Activated T-helper 1 cell treated with anti-CD3 and anti-CD28 coated beads, Interleukin-12 subunit alpha, Interleukin-12 subunit beta, Interleukin-2, Interleukin-4 antibody, amounts not matched to agents 30 ng/mL and 10 ng/mL and 1 ng/mL, durations not matched to agents 14 hours and 24 hours and 36 hours (primary cell): ENCODE results near the gene GALNT5. TPM values are rescaled to one million over a fixed set of nuclear protein-coding genes. Genes with fewer than 3 reads are reported as not detected.

ENCODE experiments used
- DNase-seq: peaks from one replicate; pipeline ENCODE4 v3.0.0; 2021; ENCODE audit warnings: low spot score
- H3K27ac Mint-ChIP-seq: one replicate; pipeline ENCODE4 v1.8.0; 2021; ENCODE audit warnings: mild to moderate bottlenecking, mixed read lengths
- H3K27me3 Mint-ChIP-seq: one replicate; pipeline ENCODE4 v1.8.0; 2022; ENCODE audit warnings: mild to moderate bottlenecking, moderate library complexity, mixed read lengths; ENCODE audit not compliant: insufficient read depth
- H3K36me3 Mint-ChIP-seq: one replicate; pipeline ENCODE4 v1.8.0; 2021; ENCODE audit warnings: low read depth, mixed read lengths
- H3K4me1 Mint-ChIP-seq: one replicate; pipeline ENCODE4 v1.8.0; 2021; ENCODE audit warnings: low read depth, mixed read lengths
- H3K4me3 Mint-ChIP-seq: one replicate; pipeline ENCODE4 v1.8.0; 2021; ENCODE audit warnings: mild to moderate bottlenecking, moderate library complexity, mixed read lengths
- H3K9me3 Mint-ChIP-seq: one replicate; pipeline ENCODE4 v1.8.0; 2021; ENCODE audit warnings: mixed read lengths
- intact Hi-C: fragments of 100-400 bp; cut with micrococcal nuclease; formaldehyde crosslinking; loops from one replicate; pipeline ENCODE4 v1.15.1; 2024
- total RNA-seq: library from RNA; stranded (reverse); gene quantifications from 2 replicates; pipeline ENCODE4 v1.2.3, GENCODE V29; 2022

Gene GALNT5
- total RNA-seq, 1 donor from 2014 or later = not detected

- no peaks in the 10 kb centered on the region for H3K4me1 Mint-ChIP-seq
- H3K4me3 Mint-ChIP-seq = no peak overlapping the region
- H3K27me3 Mint-ChIP-seq = peaks cover 39% of the 10 kb centered on the region
- H3K27ac Mint-ChIP-seq = no peak overlapping the region
- no peaks in the 10 kb centered on the region for H3K9me3 Mint-ChIP-seq
- DNase-seq = no peak
- no peaks in the 10 kb centered on the region for H3K36me3 Mint-ChIP-seq
- intact Hi-C loops = no loop called here
Measured at GRCh38 chr2:157231476-157231875, 26.0 kb upstream of the GALNT5 start.

- H3K27me3 Mint-ChIP-seq = peaks cover 32% of the 10 kb centered on the region
- H3K9me3 Mint-ChIP-seq = no peaks in the 10 kb centered on the region
- no peak overlapping the region for H3K27ac Mint-ChIP-seq
- intact Hi-C loops = no loop called here
- no peaks in the 10 kb centered on the region for H3K36me3 Mint-ChIP-seq
- no peak overlapping the region for H3K4me3 Mint-ChIP-seq
- no peak for DNase-seq
- H3K4me1 Mint-ChIP-seq = no peaks in the 10 kb centered on the region
Measured at GRCh38 chr2:157233506-157233905, 24.0 kb upstream of the GALNT5 start.

- Mint-ChIP-seq H3K9me3 (no peaks in the 10 kb centered on the region), H3K36me3 (no peaks in the 10 kb centered on the region), H3K4me3 (no peak overlapping the region), H3K27me3 (peaks cover 20% of the 10 kb centered on the region), H3K27ac (no peak overlapping the region), H3K4me1 (no peaks in the 10 kb centered on the region)
- intact Hi-C loops = no loop called here
- DNase-seq = no peak
Measured at GRCh38 chr2:157236404-157236803, 21.1 kb upstream of the GALNT5 start.

GRCh38 chr2:157238296-157238695 is 19.2 kb upstream of the GALNT5 start:
- peaks cover 13% of the 10 kb centered on the region for H3K27me3 Mint-ChIP-seq
- H3K4me1 Mint-ChIP-seq = no peaks in the 10 kb centered on the region
- H3K27ac Mint-ChIP-seq = no peak overlapping the region
- DNase-seq = no peak
- no peaks in the 10 kb centered on the region for H3K36me3 Mint-ChIP-seq
- no peak overlapping the region for H3K4me3 Mint-ChIP-seq
- intact Hi-C loops = no loop called here
- H3K9me3 Mint-ChIP-seq = no peaks in the 10 kb centered on the region

DNA sequence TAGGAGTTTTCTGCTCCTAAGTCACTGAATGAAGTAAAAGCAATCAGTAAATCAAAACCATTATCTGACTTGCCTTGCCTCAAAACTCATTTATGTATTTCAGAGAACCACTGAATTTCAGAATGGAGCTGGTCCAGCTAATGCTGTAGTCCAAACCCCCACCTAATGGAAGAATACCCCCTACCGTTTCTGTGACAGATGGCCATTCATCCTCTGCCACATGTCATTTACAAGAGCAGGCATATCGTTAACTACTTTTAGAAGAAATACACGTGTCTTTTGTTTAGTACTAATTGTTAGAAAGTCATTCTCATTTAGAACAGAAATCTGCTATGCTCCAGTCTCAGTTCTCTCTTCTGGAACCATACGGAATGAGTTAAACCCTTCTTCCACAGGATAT is 12.8 kb upstream of the GALNT5 start:
- no peaks in the 10 kb centered on the region for H3K36me3 Mint-ChIP-seq
- H3K4me1 Mint-ChIP-seq = peaks cover 15% of the 10 kb centered on the region
- DNase-seq = no peak
- H3K4me3 Mint-ChIP-seq = no peak overlapping the region
- no peak overlapping the region for H3K27ac Mint-ChIP-seq
- H3K9me3 Mint-ChIP-seq = no peaks in the 10 kb centered on the region
- H3K27me3 Mint-ChIP-seq = peaks cover 3% of the 10 kb centered on the region
- intact Hi-C loops = no loop called here

- Mint-ChIP-seq H3K36me3 (no peaks in the 10 kb centered on the region), H3K4me3 (no peak overlapping the region), H3K4me1 (peaks cover 15% of the 10 kb centered on the region), H3K27ac (no peak overlapping the region), H3K9me3 (no peaks in the 10 kb centered on the region), H3K27me3 (peaks cover 1% of the 10 kb centered on the region)
- DNase-seq = no peak
- intact Hi-C loops = no loop called here
Measured at GRCh38 chr2:157245144-157245840, 12.2 kb upstream of the GALNT5 start.

DNA sequence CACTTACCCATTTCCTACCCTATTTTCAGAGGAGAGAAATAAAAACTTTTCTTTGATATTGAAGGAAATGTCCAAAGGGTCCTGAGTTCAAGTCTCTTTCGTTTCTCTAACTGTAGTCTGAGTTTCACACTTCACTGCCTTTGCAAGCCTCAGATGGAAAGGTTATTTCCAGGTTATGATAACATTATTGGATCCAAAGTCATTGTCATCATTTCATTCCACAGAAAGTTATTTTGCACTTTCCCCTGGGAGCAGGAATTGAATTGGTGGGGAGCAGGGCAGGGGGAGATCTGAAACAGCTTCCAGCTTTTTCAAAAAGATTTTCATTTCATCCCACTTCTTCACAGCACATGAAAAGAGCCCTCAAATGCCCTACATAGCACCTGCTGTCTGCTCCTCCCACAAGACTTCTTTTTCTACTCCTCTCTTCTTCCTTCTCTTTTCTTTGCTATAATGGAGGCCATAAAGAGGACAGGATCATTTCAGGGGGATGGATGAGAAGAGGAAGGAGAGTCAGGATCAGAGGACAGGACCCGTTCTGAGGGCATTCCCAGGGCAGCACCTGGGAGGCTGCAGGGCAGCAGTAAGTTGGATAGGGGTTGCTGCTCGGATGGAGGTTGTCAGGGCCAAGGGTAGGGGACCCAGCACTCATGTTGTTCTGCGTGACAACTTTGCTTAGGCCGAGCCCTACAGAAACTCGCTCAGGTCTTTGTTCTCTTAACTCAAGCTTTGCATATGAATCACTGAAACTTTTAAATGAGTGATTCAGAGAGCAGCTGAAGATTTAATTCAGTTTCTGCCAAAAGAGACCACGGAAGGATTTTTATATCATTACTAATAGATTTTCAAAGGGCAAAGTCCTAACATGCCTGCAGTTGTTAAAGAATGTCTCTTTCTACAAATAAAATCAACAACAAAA is 11.4 kb upstream of the GALNT5 start:
- Mint-ChIP-seq H3K27me3 (peaks cover 1% of the 10 kb centered on the region), H3K36me3 (no peaks in the 10 kb centered on the region), H3K4me3 (no peak overlapping the region), H3K4me1 (peaks cover 15% of the 10 kb centered on the region), H3K9me3 (no peaks in the 10 kb centered on the region), H3K27ac (no peak overlapping the region)
- intact Hi-C loops = loop anchor here (1.0 to 2.0 kb wide), 3 partner anchors 10 to 25 kb away; no protein-coding TSS in a partner anchor
- DNase-seq = no peak

GRCh38 chr2:157246765-157247407 is 10.6 kb upstream of the GALNT5 start:
- Mint-ChIP-seq H3K4me1 (peaks cover 15% of the 10 kb centered on the region), H3K9me3 (no peaks in the 10 kb centered on the region), H3K27me3 (peaks cover 3% of the 10 kb centered on the region), H3K27ac (no peak overlapping the region), H3K4me3 (no peak overlapping the region), H3K36me3 (no peaks in the 10 kb centered on the region)
- intact Hi-C loops = loop anchor here (1.0 to 2.0 kb wide), 3 partner anchors 9 to 24 kb away; no protein-coding TSS in a partner anchor
- DNase-seq = no peak

GRCh38 chr2:157250836-157251235 is 6.7 kb upstream of the GALNT5 start:
- H3K9me3 Mint-ChIP-seq = no peaks in the 10 kb centered on the region
- no peak overlapping the region for H3K4me3 Mint-ChIP-seq
- no peaks in the 10 kb centered on the region for H3K36me3 Mint-ChIP-seq
- intact Hi-C loops = no loop called here
- peaks cover 5% of the 10 kb centered on the region for H3K27me3 Mint-ChIP-seq
- no peak for DNase-seq
- H3K4me1 Mint-ChIP-seq = peaks cover 13% of the 10 kb centered on the region
- no peak overlapping the region for H3K27ac Mint-ChIP-seq

DNA sequence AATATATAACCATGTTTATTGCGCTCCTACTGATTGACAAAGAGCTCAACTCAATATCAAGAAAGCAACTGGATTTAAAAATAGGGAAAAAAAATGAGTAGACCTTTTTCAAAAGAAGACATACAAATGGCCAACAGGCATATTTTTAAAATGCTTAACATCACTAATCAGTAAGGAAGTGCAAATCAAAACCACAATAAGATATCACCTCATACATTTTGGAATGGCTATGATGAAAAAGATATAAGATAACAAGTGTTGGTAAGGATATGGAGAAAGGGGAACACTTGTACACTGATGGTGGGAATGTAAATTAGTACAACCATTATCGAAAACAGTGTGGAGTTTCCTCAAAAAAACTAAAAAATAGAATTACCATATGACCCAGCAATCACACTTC is 5.6 kb upstream of the GALNT5 start:
- no peaks in the 10 kb centered on the region for H3K36me3 Mint-ChIP-seq
- peaks cover 11% of the 10 kb centered on the region for H3K4me1 Mint-ChIP-seq
- intact Hi-C loops = no loop called here
- no peaks in the 10 kb centered on the region for H3K9me3 Mint-ChIP-seq
- H3K27me3 Mint-ChIP-seq = peaks cover 5% of the 10 kb centered on the region
- no peak overlapping the region for H3K27ac Mint-ChIP-seq
- H3K4me3 Mint-ChIP-seq = no peak overlapping the region
- no peak for DNase-seq

DNA sequence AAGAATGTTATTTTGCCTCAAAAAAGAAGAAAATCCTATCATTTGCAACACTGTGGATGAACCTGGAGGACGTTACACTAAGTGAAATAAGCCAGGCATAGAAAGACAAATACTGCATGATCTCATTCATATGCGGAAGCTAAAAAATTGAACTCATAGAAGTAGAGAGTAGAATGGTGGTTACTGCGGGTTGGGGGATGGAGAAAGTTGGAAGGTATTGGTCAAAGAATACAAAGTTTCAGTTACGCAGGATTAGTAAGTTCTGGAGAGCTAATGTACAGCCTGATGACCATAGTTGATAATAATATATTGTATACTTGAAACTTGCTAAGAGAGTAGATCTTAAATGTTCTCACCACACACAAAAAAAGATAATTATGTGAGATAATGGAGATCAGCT is 5.0 kb upstream of the GALNT5 start:
- Mint-ChIP-seq H3K27me3 (peaks cover 5% of the 10 kb centered on the region), H3K4me3 (no peak overlapping the region), H3K9me3 (no peaks in the 10 kb centered on the region), H3K36me3 (no peaks in the 10 kb centered on the region), H3K4me1 (peaks cover 7% of the 10 kb centered on the region), H3K27ac (no peak overlapping the region)
- no peak for DNase-seq
- intact Hi-C loops = no loop called here

DNA sequence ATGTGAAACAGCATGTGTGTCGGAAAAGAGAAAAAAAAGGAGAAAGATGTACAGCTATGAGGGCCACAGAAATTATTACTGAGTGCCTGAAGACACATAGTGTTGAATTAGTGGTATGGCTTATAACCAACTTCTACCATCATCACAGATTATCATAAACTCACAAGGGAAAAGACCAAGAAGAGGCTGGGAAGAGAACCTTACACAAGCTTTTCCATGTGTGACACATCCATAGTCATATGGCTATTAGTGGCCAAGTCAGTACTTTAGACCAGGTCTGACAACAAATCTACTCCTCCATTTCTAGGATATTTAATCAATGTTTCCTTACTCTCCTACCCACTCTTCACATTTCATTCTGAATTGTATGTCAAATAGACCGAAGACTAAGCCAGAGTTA is 3.5 kb upstream of the GALNT5 start:
- H3K36me3 Mint-ChIP-seq = no peaks in the 10 kb centered on the region
- H3K27me3 Mint-ChIP-seq = peaks cover 5% of the 10 kb centered on the region
- no peak overlapping the region for H3K4me3 Mint-ChIP-seq
- DNase-seq = no peak
- intact Hi-C loops = no loop called here
- H3K4me1 Mint-ChIP-seq = peaks cover 7% of the 10 kb centered on the region
- H3K27ac Mint-ChIP-seq = no peak overlapping the region
- H3K9me3 Mint-ChIP-seq = no peaks in the 10 kb centered on the region

DNA sequence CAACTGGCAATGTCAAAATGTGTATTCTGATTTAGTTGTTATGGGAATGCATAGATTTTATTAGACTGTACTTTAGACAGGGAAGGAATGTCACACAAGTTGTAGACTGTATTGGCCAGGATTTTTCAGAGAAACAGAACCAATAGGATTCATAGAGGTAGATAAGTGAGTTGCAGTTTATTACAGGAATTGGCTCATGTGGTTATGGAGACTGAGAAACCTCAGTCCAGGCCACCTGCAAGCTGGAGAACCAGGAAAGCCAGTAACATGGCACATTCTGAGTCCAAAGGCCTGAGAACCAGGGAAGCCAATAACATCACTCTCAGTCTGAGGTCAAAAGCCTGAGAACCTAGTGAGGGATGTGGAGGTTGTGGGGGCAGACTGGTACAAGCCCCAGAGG is 1.8 kb upstream of the GALNT5 start:
- no peak for DNase-seq
- H3K4me1 Mint-ChIP-seq = peaks cover 13% of the 10 kb centered on the region
- peaks cover 2% of the 10 kb centered on the region for H3K36me3 Mint-ChIP-seq
- peaks cover 5% of the 10 kb centered on the region for H3K27me3 Mint-ChIP-seq
- intact Hi-C loops = loop anchor here (1.0 kb wide), 1 partner anchor 9 kb away; no protein-coding TSS in a partner anchor
- no peak overlapping the region for H3K27ac Mint-ChIP-seq
- H3K9me3 Mint-ChIP-seq = no peaks in the 10 kb centered on the region
- no peak overlapping the region for H3K4me3 Mint-ChIP-seq
